IMR-90 (cell line): Measurements from ENCODE around the gene CCT3. TPM values are rescaled to one million over a fixed set of nuclear protein-coding genes. Genes with fewer than 3 reads are reported as not detected.

Experiments used
- ATAC-seq: fragments of 200-7000 bp; cut with Tn5 transposase; 2 replicates; pipeline ENCODE4 v1.9.1; 2020; ENCODE audit warnings: low read depth, mild to moderate bottlenecking, moderate library complexity
- BruUV-seq: library from RNA; stranded (reverse); fragments of 400-500 nt; replicated peaks from 2 replicates; lab custom pipeline; 2021; lab: Mats Ljungman, UMichigan
- CTCF ChIA-PET: fragments of 300-600 bp; formaldehyde crosslinking; extraction: SDS; loops from one replicate; lab custom pipeline; 2021; ENCODE audit warnings: antibody characterized with exemption; lab: Yijun Ruan, JAX
- POLR2A ChIA-PET: fragments of 300-600 bp; sonication (Branson Sonifier 250); formaldehyde crosslinking; loops from one replicate; lab custom pipeline; 2022; ENCODE audit warnings: antibody characterized with exemption; ENCODE audit not compliant: unreplicated experiment; lab: Charles Lee
- DNase-seq: peaks from one replicate; pipeline ENCODE4 v3.0.0; 2013
- H2AFZ ChIP-seq: replicated peaks from 2 replicates; pipeline ENCODE3; 2013; ENCODE audit warnings: low read length, mild to moderate bottlenecking; ENCODE audit not compliant: poor library complexity
- H2AK5ac ChIP-seq: 2 replicates; pipeline ENCODE4 v1.6.1; 2013; ENCODE audit warnings: low read depth, low read length, inconsistent platforms
- H2AK9ac ChIP-seq: replicated peaks from 2 replicates; pipeline ENCODE3; 2013; ENCODE audit warnings: mild to moderate bottlenecking, low read depth, low read length, moderate library complexity; ENCODE audit not compliant: poor library complexity
- H2BK120ac ChIP-seq: 2 replicates; pipeline ENCODE4 v1.6.1; 2013; ENCODE audit warnings: low read depth, low read length, inconsistent platforms
- H2BK15ac ChIP-seq: 3 replicates; pipeline ENCODE4 v1.6.1; 2013; ENCODE audit warnings: low read depth, low read length, inconsistent platforms
- H2BK20ac ChIP-seq: 2 replicates; pipeline ENCODE4 v1.6.1; 2013; ENCODE audit warnings: low read depth, mild to moderate bottlenecking, inconsistent platforms, low read length, moderate library complexity
- H2BK5ac ChIP-seq: 2 replicates; pipeline ENCODE4 v1.6.1; 2013; ENCODE audit warnings: mild to moderate bottlenecking, low read depth, low read length, inconsistent platforms; ENCODE audit not compliant: poor library complexity, severe bottlenecking
- H3K14ac ChIP-seq: replicated peaks from 2 replicates; pipeline ENCODE4 v1.6.1; 2013; ENCODE audit warnings: low read depth, low read length, inconsistent platforms
- H3K18ac ChIP-seq: 2 replicates; pipeline ENCODE4 v1.6.1; 2013; ENCODE audit warnings: low read depth, low read length, control low read depth
- H3K23ac ChIP-seq: 2 replicates; pipeline ENCODE4 v1.6.1; 2013; ENCODE audit warnings: low read depth, low read length, inconsistent platforms
- H3K27ac ChIP-seq: 2 replicates; pipeline ENCODE4 v1.5.1; 2013; ENCODE audit warnings: mild to moderate bottlenecking, control low read depth, low read length; ENCODE audit not compliant: insufficient read depth
- H3K27me3 ChIP-seq: 2 replicates; pipeline ENCODE4 v1.6.1; 2013; ENCODE audit warnings: low read length; ENCODE audit not compliant: control insufficient read depth, insufficient read depth
- H3K36me3 ChIP-seq: 2 replicates; pipeline ENCODE4 v1.6.1; 2013; ENCODE audit warnings: low read length, mixed read lengths; ENCODE audit not compliant: control insufficient read depth, insufficient read depth
- H3K4ac ChIP-seq: 2 replicates; pipeline ENCODE4 v1.6.1; 2013; ENCODE audit warnings: low read depth, low read length, inconsistent platforms
- H3K4me1 ChIP-seq: 2 replicates; pipeline ENCODE4 v1.6.1; 2013; ENCODE audit warnings: low read length, mixed read lengths; ENCODE audit not compliant: control insufficient read depth, insufficient read depth
- H3K4me2 ChIP-seq: 2 replicates; pipeline ENCODE4 v1.6.1; 2013; ENCODE audit warnings: low read depth, mild to moderate bottlenecking, control low read depth, low read length, moderate library complexity
- H3K4me3 ChIP-seq: 2 replicates; pipeline ENCODE4 v1.5.1; 2013; ENCODE audit warnings: low read depth, mild to moderate bottlenecking, control low read depth, low read length, moderate library complexity; ENCODE audit not compliant: insufficient read depth
- H3K56ac ChIP-seq: 2 replicates; pipeline ENCODE4 v1.6.1; 2013; ENCODE audit warnings: low read length, inconsistent platforms; ENCODE audit not compliant: insufficient read depth; ENCODE audit errors: extremely low read depth
- H3K79me1 ChIP-seq, 2 experiments: 2 replicates each; pipeline ENCODE4 v1.6.1; 2013; ENCODE audit warnings: low read length in 2 of 2, inconsistent platforms in 1 of 2, low read depth in 1 of 2
- H3K9ac ChIP-seq: 2 replicates; pipeline ENCODE4 v1.6.1; 2013; ENCODE audit warnings: low read depth, low read length, control low read depth
- H3K9me1 ChIP-seq: 2 replicates; pipeline ENCODE4 v1.6.1; 2013; ENCODE audit warnings: low read length, inconsistent platforms; ENCODE audit not compliant: insufficient read depth
- H3K9me3 ChIP-seq: 2 replicates; pipeline ENCODE4 v1.6.1; 2013; ENCODE audit warnings: low read length; ENCODE audit not compliant: control insufficient read depth, insufficient read depth
- H4K20me1 ChIP-seq: 2 replicates; pipeline ENCODE4 v1.6.1; 2013; ENCODE audit warnings: low read length, inconsistent platforms; ENCODE audit not compliant: insufficient read depth
- H4K5ac ChIP-seq: 2 replicates; pipeline ENCODE4 v1.6.1; 2013; ENCODE audit warnings: mild to moderate bottlenecking, low read depth, low read length, control low read depth
- H4K8ac ChIP-seq, 2 experiments: 2 replicates each; pipeline ENCODE4 v1.6.1; 2013; ENCODE audit warnings: low read depth in 2 of 2, low read length in 2 of 2, control low read depth in 1 of 2, inconsistent platforms in 1 of 2
- H4K91ac ChIP-seq: 2 replicates; pipeline ENCODE4 v1.6.1; 2013; ENCODE audit warnings: low read depth, low read length, inconsistent platforms; ENCODE audit not compliant: insufficient read depth
- CEBPB ChIP-seq: IDR thresholded peaks from 2 replicates; pipeline ENCODE4 v1.6.1; 2012; ENCODE audit warnings: low read depth, low read length, improper control_type of control experiment
- MAZ ChIP-seq: IDR thresholded peaks from 2 replicates; pipeline ENCODE4 v1.6.1; 2012; ENCODE audit warnings: low read depth, mild to moderate bottlenecking, low read length, improper control_type of control experiment, moderate library complexity, borderline replicate concordance
- SMC3 ChIP-seq: fragments of 150-350 bp; IDR thresholded peaks from 2 replicates; pipeline ENCODE4 v1.6.1; 2016; ENCODE audit warnings: low read depth, mild to moderate bottlenecking, antibody characterized with exemption, low read length, moderate library complexity
- WGBS, 2 experiments: methylation state at CpG; one replicate each; pipeline versions ENCODE4 v1.1.5 to v1.1.7; 2013; ENCODE audit warnings: missing lambda C conversion rate in 2 of 2; ENCODE audit not compliant: insufficient read length in 1 of 2; ENCODE audit errors: extremely low coverage in 2 of 2; 5-methylcytosine and 5-hydroxymethylcytosine counted together
- dilution Hi-C: fragments of 300-500 bp; cut with HindIII; formaldehyde crosslinking; loops from one replicate; pipeline ENCODE4 v1.14.3; 2018; ENCODE audit warnings: low sequenced_read_pairs; ENCODE audit not compliant: unreplicated experiment
- in situ Hi-C: fragments of 300-500 bp; cut with MboI; formaldehyde crosslinking; loops from 3 replicates; pipeline ENCODE4 v1.14.3; 2019; ENCODE audit warnings: low sequenced_read_pairs, inconsistent platforms, mixed read lengths
- intact Hi-C: fragments of 100-400 bp; cut with micrococcal nuclease; formaldehyde crosslinking; loops from 2 replicates; pipeline ENCODE4 v1.10.0; 2022
- polyA plus RNA-seq, 3 experiments: library from polyadenylated mRNA; depleted of rRNA; stranded (reverse); fragments of >200 nt; gene quantifications; 2 replicates each; pipeline ENCODE4 v1.2.3, GENCODE V29; 2012; ENCODE audit warnings: low replicate concordance in 1 of 3
- total RNA-seq: library from RNA; depleted of rRNA; stranded (reverse); fragments of >200 nt; gene quantifications from 2 replicates; pipeline ENCODE4 v1.2.3, GENCODE V29; 2012
- TF ChIP-seq, protein P1 (sequence below): conservative IDR thresholded peaks from 2 replicates; pipeline ENCODE4 v1.5.1; 2012; ENCODE audit warnings: mild to moderate bottlenecking, low read depth, low read length, improper control_type of control experiment

CCT3 gene
- total and polyA plus RNA-seq, 2 of the 4 experiments (the other 2 are of a cell fraction): 313 to 595 TPM

DNA sequence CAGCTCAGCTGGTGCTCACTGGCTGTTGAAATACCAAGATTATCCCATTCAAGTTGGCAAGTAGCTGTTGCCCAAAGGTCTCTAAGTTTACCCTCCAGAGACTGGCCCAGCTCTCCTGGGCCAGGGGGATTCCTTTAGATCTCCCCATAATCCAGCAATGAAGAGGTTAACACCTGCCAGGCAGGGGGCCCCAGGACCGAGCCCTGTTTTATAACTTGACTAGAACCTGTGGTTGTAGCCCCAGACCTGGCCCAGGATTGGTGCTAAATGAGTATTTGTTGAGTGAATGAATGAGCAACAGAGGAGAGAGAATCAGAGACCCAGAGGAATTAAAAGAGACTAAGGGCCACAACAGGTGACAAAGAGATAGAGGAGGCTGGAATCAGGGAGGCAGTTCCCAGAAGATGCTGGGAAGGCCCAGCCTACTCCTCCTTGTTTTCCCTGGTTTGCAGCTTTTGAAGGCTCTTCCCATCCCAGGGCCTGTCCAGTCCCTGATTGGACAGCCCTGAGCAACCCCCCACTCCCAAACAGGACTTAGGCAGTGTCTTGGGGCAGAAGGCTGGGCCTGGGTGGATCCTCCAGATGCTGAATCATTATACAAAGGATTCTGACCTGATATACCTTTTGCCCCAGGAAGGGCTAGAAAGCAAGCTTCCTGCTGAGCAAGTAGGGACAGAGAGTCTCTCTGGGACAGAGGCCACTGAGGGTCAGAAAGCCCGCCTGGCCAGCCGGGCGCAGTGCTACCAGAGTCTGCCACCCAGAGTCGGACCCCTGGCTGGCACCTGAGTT lies 28.5 kb upstream of the CCT3 start:
- intact Hi-C loops: no loop called here
- CTCF ChIA-PET: no interaction called here

More for the DNA sequence above, 28.5 kb upstream of the CCT3 start:
- Histone ChIP-seq H2AK9ac (no peak overlapping the region), H3K4ac (no peak overlapping the region), H3K9me1 (no peaks in the 10 kb centered on the region; the same call in 1 of the 2 replicates), H3K4me3 (no peak overlapping the region), H2AK5ac (no peak overlapping the region), H3K4me2 (no peak overlapping the region), H2BK120ac (no peak overlapping the region), H3K4me1 (no peaks in the 10 kb centered on the region), H4K5ac (no peak overlapping the region), H3K27ac (no peak overlapping the region), H3K9ac (no peak overlapping the region), H3K14ac (no peak overlapping the region), H4K20me1 (no peaks in the 10 kb centered on the region), H2AFZ (no peak overlapping the region), H3K79me1 (no peaks in the 10 kb centered on the region), H4K8ac (no peak overlapping the region), H2BK15ac (no peak overlapping the region), H3K9me3 (no peaks in the 10 kb centered on the region), H3K23ac (no peak overlapping the region), H2BK20ac (no peak overlapping the region), H3K36me3 (no peaks in the 10 kb centered on the region), H3K18ac (no peak overlapping the region), H3K56ac (no peak overlapping the region), H4K91ac (no peak overlapping the region), H3K27me3 (peaks cover 64% of the 10 kb centered on the region), H2BK5ac (no peak overlapping the region)
- no TSS peak for BruUV-seq
- in situ Hi-C loops: no loop called here
- POLR2A ChIA-PET: no interaction called here
- DNase-seq (no peak), ATAC-seq (no peak)
- no CpG with 5 or more reads among the region's 5 CpGs for WGBS, 2 experiments
- dilution Hi-C loops: no loop called here
- TF ChIP-seq SMC3: no peak
- TF ChIP-seq, protein P1, sequence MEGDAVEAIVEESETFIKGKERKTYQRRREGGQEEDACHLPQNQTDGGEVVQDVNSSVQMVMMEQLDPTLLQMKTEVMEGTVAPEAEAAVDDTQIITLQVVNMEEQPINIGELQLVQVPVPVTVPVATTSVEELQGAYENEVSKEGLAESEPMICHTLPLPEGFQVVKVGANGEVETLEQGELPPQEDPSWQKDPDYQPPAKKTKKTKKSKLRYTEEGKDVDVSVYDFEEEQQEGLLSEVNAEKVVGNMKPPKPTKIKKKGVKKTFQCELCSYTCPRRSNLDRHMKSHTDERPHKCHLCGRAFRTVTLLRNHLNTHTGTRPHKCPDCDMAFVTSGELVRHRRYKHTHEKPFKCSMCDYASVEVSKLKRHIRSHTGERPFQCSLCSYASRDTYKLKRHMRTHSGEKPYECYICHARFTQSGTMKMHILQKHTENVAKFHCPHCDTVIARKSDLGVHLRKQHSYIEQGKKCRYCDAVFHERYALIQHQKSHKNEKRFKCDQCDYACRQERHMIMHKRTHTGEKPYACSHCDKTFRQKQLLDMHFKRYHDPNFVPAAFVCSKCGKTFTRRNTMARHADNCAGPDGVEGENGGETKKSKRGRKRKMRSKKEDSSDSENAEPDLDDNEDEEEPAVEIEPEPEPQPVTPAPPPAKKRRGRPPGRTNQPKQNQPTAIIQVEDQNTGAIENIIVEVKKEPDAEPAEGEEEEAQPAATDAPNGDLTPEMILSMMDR: no peak
- no peak for TF ChIP-seq CEBPB
- no peak for TF ChIP-seq MAZ
